Muscle of leg (tissue), 11 donors: ENCODE results near the gene ID3. TPM values are rescaled to one million over a fixed set of nuclear protein-coding genes. Genes with fewer than 3 reads are reported as not detected.

Experiments
- DNase-seq: peaks from one replicate; pipeline ENCODE4 v3.0.0; 2013
- H3K27ac ChIP-seq: one replicate; pipeline ENCODE4 v1.5.1; 2013; ENCODE audit warnings: mild to moderate bottlenecking, low read length, control low read depth
- H3K27me3 ChIP-seq: one replicate; pipeline ENCODE4 v1.6.1; 2013; ENCODE audit warnings: low read length; ENCODE audit not compliant: control insufficient read depth, insufficient read depth
- H3K36me3 ChIP-seq: one replicate; pipeline ENCODE4 v1.6.1; 2013; ENCODE audit warnings: low read length; ENCODE audit not compliant: control insufficient read depth, insufficient read depth
- H3K4me1 ChIP-seq: one replicate; pipeline ENCODE4 v1.6.1; 2013; ENCODE audit warnings: low read length; ENCODE audit not compliant: control insufficient read depth, insufficient read depth
- H3K4me3 ChIP-seq: one replicate; pipeline ENCODE4 v1.5.1; 2013; ENCODE audit warnings: low read length, control low read depth
- H3K9me3 ChIP-seq: replicated peaks from 2 replicates; pipeline ENCODE4 v1.6.1; 2013; ENCODE audit warnings: low read depth, low read length; ENCODE audit not compliant: control insufficient read depth
- WGBS: methylation state at CpG from one replicate; pipeline ENCODE4 v1.1.5; 2013; ENCODE audit warnings: missing lambda C conversion rate; ENCODE audit not compliant: insufficient coverage; 5-methylcytosine and 5-hydroxymethylcytosine counted together
- polyA plus RNA-seq, 8 donors: library from polyadenylated mRNA; unstranded; fragments of 120-200 nt; gene quantifications; one replicate each; pipeline versions ENCODE4 v1.2.1 to v1.2.3, GENCODE V29; 2013; ENCODE audit warnings: inconsistent platforms in 1 of 8, low replicate concordance in 1 of 8; ENCODE audit not compliant: insufficient read length in 8 of 8, insufficient read depth in 1 of 8
- total RNA-seq: library from RNA; stranded (reverse); fragments of 120-200 nt; gene quantifications from one replicate; pipeline ENCODE4 v1.2.4, GENCODE V29; 2013

ID3 gene
- total and polyA plus RNA-seq, 9 donors = 46.9 to 129 (median 80.6) TPM

DNA sequence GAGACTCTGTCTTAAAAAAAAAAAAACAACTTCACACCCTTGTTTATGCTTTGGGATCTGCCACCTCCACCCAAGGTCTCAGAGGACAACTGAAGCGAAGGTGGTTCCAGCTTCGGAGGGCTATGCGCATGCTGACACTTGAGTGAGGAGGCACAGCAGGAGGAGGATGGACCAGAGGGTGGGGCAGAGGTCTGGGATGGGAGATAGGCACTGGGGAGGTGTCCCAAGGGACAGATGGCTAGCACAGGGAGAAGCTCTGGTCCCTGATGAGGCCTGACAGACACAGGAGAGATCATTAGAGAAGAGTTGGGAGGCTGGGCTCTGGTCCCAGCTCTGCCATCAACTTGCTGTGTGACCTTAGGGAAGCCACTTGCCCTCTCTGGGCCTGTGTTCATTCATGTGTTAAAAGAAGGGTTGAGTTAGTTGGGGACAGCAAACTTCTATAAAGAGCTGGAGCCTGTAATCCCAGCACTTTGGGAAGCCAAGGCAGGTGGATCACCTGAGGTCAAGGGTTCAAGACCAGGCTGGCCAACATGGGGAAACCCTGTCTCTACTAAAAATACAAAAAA is 45.1 kb downstream of the ID3 start:
- Histone ChIP-seq H3K4me1 (no peaks in the 10 kb centered on the region), H3K9me3 (no peaks in the 10 kb centered on the region), H3K27ac (no peak overlapping the region), H3K4me3 (no peak overlapping the region), H3K36me3 (peaks cover 43% of the 10 kb centered on the region), H3K27me3 (no peaks in the 10 kb centered on the region)
- DNase-seq = no peak
- WGBS = 100% methylated on average over 2 of the region's 3 CpGs

DNA sequence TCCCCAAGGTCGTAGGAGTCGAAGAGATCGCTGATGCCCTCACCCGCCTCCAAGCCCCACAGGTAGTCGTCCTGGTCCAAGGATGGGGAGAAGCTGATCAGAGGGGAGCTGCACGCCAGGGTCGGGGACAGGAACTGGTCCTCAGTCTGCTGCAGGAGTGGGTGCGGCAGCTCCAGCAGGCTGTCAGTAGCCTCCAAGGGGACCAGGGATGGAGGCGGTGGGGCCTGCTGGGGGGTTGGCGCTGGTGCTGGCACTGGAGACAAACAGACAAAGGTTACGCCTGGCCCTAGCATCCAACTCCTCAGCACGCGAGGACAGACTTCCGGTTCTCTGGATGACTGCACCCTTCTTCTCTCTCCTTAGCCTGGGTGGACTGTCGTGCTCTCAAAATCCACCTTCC is 49.4 kb downstream of the ID3 start:
- Histone ChIP-seq H3K4me1 (peaks cover 5% of the 10 kb centered on the region), H3K9me3 (no peaks in the 10 kb centered on the region), H3K27me3 (no peaks in the 10 kb centered on the region), H3K36me3 (peaks cover 22% of the 10 kb centered on the region), H3K4me3 (no peak overlapping the region), H3K27ac (no peak overlapping the region)
- no peak for DNase-seq
- WGBS = 92% methylated on average over 14 of the region's 15 CpGs

Other genes starting within 250 kb of the ID3 start
- 99.8 TPM for gene HNRNPR, start 215.2 kb downstream of the ID3 start, total RNA-seq
- 100 to 1,000 TPM; 134 to 176 (median 147) TPM for gene HNRNPR, start 215.2 kb downstream of the ID3 start, polyA plus RNA-seq
- gene ZNF436, start 189.7 kb downstream of the ID3 start, total RNA-seq = 50.8 TPM
- gene ZNF436, start 189.7 kb downstream of the ID3 start, polyA plus RNA-seq = 10 to 100 TPM; 30.0 to 42.9 (median 38.4) TPM
- 245 TPM for gene TCEA3, start 134.8 kb downstream of the ID3 start, total RNA-seq
- gene TCEA3, start 134.8 kb downstream of the ID3 start, polyA plus RNA-seq = 100 to 1,000 TPM; 203 to 357 (median 300) TPM
- gene ASAP3, start 75.3 kb downstream of the ID3 start, total RNA-seq = 59.6 TPM
- gene ASAP3, start 75.3 kb downstream of the ID3 start, polyA plus RNA-seq = 10 to 100 TPM; 47.6 to 66.3 (median 53.8) TPM
- 3.5 TPM for gene E2F2, start 28.3 kb downstream of the ID3 start, total RNA-seq
- gene E2F2, start 28.3 kb downstream of the ID3 start, polyA plus RNA-seq = 1 to 10 TPM; 4.2 to 6.2 (median 5.0) TPM
- 3,143 TPM for gene RPL11, start 132.3 kb upstream of the ID3 start, total RNA-seq
- gene RPL11, start 132.3 kb upstream of the ID3 start, polyA plus RNA-seq = 1,000 to 10,000 TPM; 2,763 to 3,658 (median 3,083) TPM
- gene ELOA, start 184.0 kb upstream of the ID3 start, total RNA-seq = 25.6 TPM
- gene ELOA, start 184.0 kb upstream of the ID3 start, polyA plus RNA-seq = 10 to 100 TPM; 21.5 to 32.0 (median 27.5) TPM
- 42.6 TPM for gene PITHD1, start 218.9 kb upstream of the ID3 start, total RNA-seq
- gene PITHD1, start 218.9 kb upstream of the ID3 start, polyA plus RNA-seq = 10 to 100 TPM; 33.4 to 44.5 (median 37.8) TPM
- 23.5 TPM for gene LYPLA2, start 231.6 kb upstream of the ID3 start, total RNA-seq
- gene LYPLA2, start 231.6 kb upstream of the ID3 start, polyA plus RNA-seq = 10 to 100 TPM; 35.0 to 42.9 (median 37.1) TPM
- 27.4 TPM for gene GALE, start 241.3 kb upstream of the ID3 start, total RNA-seq
- gene GALE, start 241.3 kb upstream of the ID3 start, polyA plus RNA-seq = 10 to 100 TPM; 19.5 to 27.8 (median 22.7) TPM